GM12878 (cell line): Measurements from ENCODE around the gene RIN1. TPM values are rescaled to one million over a fixed set of nuclear protein-coding genes. Genes with fewer than 3 reads are reported as not detected.

ENCODE experiments used
- ATAC-seq: fragments of 200-7000 bp; cut with Tn5 transposase; 3 replicates; pipeline ENCODE4 v1.9.1; 2020; ENCODE audit warnings: mild to moderate bottlenecking, moderate library complexity
- BruUV-seq: library from RNA; stranded (reverse); fragments of 400-500 nt; replicated peaks from 2 replicates; lab custom pipeline; 2021; lab: Mats Ljungman, UMichigan
- CTCF ChIA-PET: fragments of 300-600 bp; sonication (Branson Sonifier 250); formaldehyde crosslinking; extraction: SDS; loops from one replicate; lab custom pipeline; 2021; ENCODE audit warnings: inconsistent platforms; lab: Yijun Ruan, JAX
- POLR2A ChIA-PET: fragments of 350-600 bp; formaldehyde crosslinking; extraction: SDS; loops from one replicate; lab custom pipeline; 2021; ENCODE audit warnings: inconsistent platforms; lab: Charles Lee
- RAD21 ChIA-PET: fragments of 300-600 bp; sonication (Branson Sonifier 250); formaldehyde crosslinking; loops from one replicate; lab custom pipeline; 2023; ENCODE audit warnings: antibody characterized with exemption; ENCODE audit not compliant: unreplicated experiment; lab: Charles Lee
- SMC1A ChIA-PET: fragments of 300-600 bp; sonication (Branson Sonifier 250); formaldehyde crosslinking; loops from one replicate; lab custom pipeline; 2023; ENCODE audit not compliant: unreplicated experiment, uncharacterized antibody; lab: Charles Lee
- DNase-seq: peaks from one replicate; pipeline ENCODE4 v3.0.0-alpha.2; 2011; ENCODE audit warnings: low read depth, low spot score
- FAIRE-seq: peaks from 3 replicates; lab custom pipeline; 2011; peaks lifted over from hg19 to GRCh38; lab: Jason Lieb, UNC
- H2AFZ ChIP-seq: 2 replicates; pipeline ENCODE4 v1.6.0; 2011; ENCODE audit warnings: low read depth, low read length, control low read depth; ENCODE audit not compliant: control insufficient read depth
- H3K27ac ChIP-seq: 2 replicates; pipeline ENCODE4 v1.5.1; 2011; ENCODE audit warnings: control low read depth; ENCODE audit not compliant: control insufficient read depth, insufficient read depth
- H3K27me3 ChIP-seq, 2 experiments: replicated peaks in 1 of 2; 2 replicates each; pipeline versions ENCODE4 v1.6.0 to v1.6.1; 2011; ENCODE audit warnings: low read length in 1 of 2; ENCODE audit not compliant: control insufficient read depth in 2 of 2, insufficient read depth in 2 of 2
- H3K36me3 ChIP-seq, 2 experiments: 2 replicates each; pipeline ENCODE4 v1.5.1; 2011; ENCODE audit warnings: low read length in 1 of 2; ENCODE audit not compliant: control insufficient read depth in 2 of 2, insufficient read depth in 2 of 2
- H3K4me1 ChIP-seq: 2 replicates; pipeline ENCODE4 v1.6.1; 2011; ENCODE audit warnings: mild to moderate bottlenecking, low read length, moderate library complexity, mixed read lengths; ENCODE audit not compliant: control insufficient read depth, insufficient read depth
- H3K4me2 ChIP-seq: 2 replicates; pipeline ENCODE4 v1.6.0; 2011; ENCODE audit warnings: control low read depth; ENCODE audit not compliant: control insufficient read depth, insufficient read depth
- H3K4me3 ChIP-seq: fragments of 200-600 bp; sonication (generic); 2 replicates; pipeline ENCODE4 v1.5.1; 2016
- H3K79me2 ChIP-seq: 2 replicates; pipeline ENCODE4 v1.6.0; 2011; ENCODE audit warnings: low read length; ENCODE audit not compliant: control insufficient read depth, insufficient read depth
- H3K9ac ChIP-seq: 2 replicates; pipeline ENCODE4 v1.8.0; 2011; ENCODE audit warnings: low read length, control low read depth, mixed read lengths; ENCODE audit not compliant: control insufficient read depth, insufficient read depth
- H3K9me3 ChIP-seq: replicated peaks from 3 replicates; pipeline ENCODE4 v1.5.1; 2011; ENCODE audit warnings: mild to moderate bottlenecking, low read length; ENCODE audit not compliant: control insufficient read depth, insufficient read depth
- H4K20me1 ChIP-seq: 2 replicates; pipeline ENCODE4 v1.6.0; 2011; ENCODE audit not compliant: control insufficient read depth, insufficient read depth
- BMI1 ChIP-seq: fragments of 450-650 bp; IDR thresholded peaks from 2 replicates; pipeline ENCODE4 v1.6.1; 2016; ENCODE audit warnings: mild to moderate bottlenecking, moderate library complexity, borderline replicate concordance
- HSF1 ChIP-seq: fragments of 150-350 bp; IDR thresholded peaks from 2 replicates; pipeline ENCODE4 v1.6.1; 2014; ENCODE audit warnings: mild to moderate bottlenecking, low read depth, low read length
- IKZF1 ChIP-seq: fragments of 450-650 bp; conservative IDR thresholded peaks from 2 replicates; pipeline ENCODE4 v1.6.1; 2017; ENCODE audit warnings: antibody characterized with exemption, mild to moderate bottlenecking
- MEF2B ChIP-seq: fragments of 450-650 bp; IDR thresholded peaks from 2 replicates; pipeline ENCODE4 v1.6.1; 2018; ENCODE audit warnings: mild to moderate bottlenecking, moderate library complexity; ENCODE audit not compliant: partially characterized antibody, poor library complexity, severe bottlenecking
- MYC ChIP-seq: IDR thresholded peaks from 2 replicates; pipeline ENCODE4 v1.6.1; 2011; ENCODE audit warnings: mild to moderate bottlenecking, low read length, moderate library complexity, inconsistent platforms; ENCODE audit not compliant: insufficient read depth, insufficient replicate concordance, insufficient read length, severe bottlenecking
- POLR2AphosphoS5 ChIP-seq: IDR thresholded peaks from 2 replicates; pipeline ENCODE4 v1.6.1; 2011; ENCODE audit warnings: mild to moderate bottlenecking, low read length, inconsistent platforms
- PRDM15 ChIP-seq: fragments of 450-650 bp; formaldehyde crosslinking; IDR thresholded peaks from 2 replicates; pipeline ENCODE4 v1.4.0; 2020; ENCODE audit warnings: mild to moderate bottlenecking, moderate library complexity
- RBBP5 ChIP-seq: fragments of 200-600 bp; sonication (generic); conservative IDR thresholded peaks from 2 replicates; pipeline ENCODE4 v1.6.1; 2016
- RCOR1 ChIP-seq: conservative IDR thresholded peaks from 2 replicates; pipeline ENCODE4 v1.6.1; 2012; ENCODE audit warnings: low read depth, low read length, improper control_type of control experiment
- SMAD1 ChIP-seq: fragments of 450-650 bp; IDR thresholded peaks from 2 replicates; pipeline ENCODE4 v1.6.1; 2018; ENCODE audit warnings: mild to moderate bottlenecking, low read depth; ENCODE audit not compliant: partially characterized antibody
- STAT1 ChIP-seq: fragments of 450-650 bp; conservative IDR thresholded peaks from 2 replicates; pipeline ENCODE4 v1.6.1; 2014; ENCODE audit warnings: antibody characterized with exemption, mild to moderate bottlenecking
- ZBTB4 ChIP-seq: fragments of 450-650 bp; formaldehyde crosslinking; IDR thresholded peaks from 2 replicates; pipeline ENCODE4 v1.4.0; 2022; ENCODE audit warnings: mild to moderate bottlenecking, moderate library complexity
- ZZZ3 ChIP-seq: IDR thresholded peaks from 2 replicates; pipeline ENCODE4 v1.6.1; 2011; ENCODE audit warnings: low read depth; ENCODE audit not compliant: control insufficient read depth, insufficient read length
- WGBS: methylation state at CpG from one replicate; pipeline ENCODE4 v1.1.6; 2016; ENCODE audit warnings: low lambda C conversion rate; ENCODE audit not compliant: insufficient replicate concordance, insufficient coverage; ENCODE audit errors: missing lambda C conversion rate; 5-methylcytosine and 5-hydroxymethylcytosine counted together
- in situ Hi-C: fragments of 300-500 bp; cut with MboI; formaldehyde crosslinking; loops from 9 replicates; pipeline ENCODE4 v1.14.3; 2018; ENCODE audit warnings: mixed read lengths
- intact Hi-C: fragments of 100-400 bp; cut with micrococcal nuclease; formaldehyde crosslinking; loops from one replicate; pipeline ENCODE4 v1.14.2; 2022; ENCODE audit not compliant: unreplicated experiment
- polyA plus RNA-seq, 11 experiments: library from polyadenylated mRNA; depleted of rRNA in 4 of 11; unstranded in 6 of 11; stranded (reverse) in 5 of 11; fragments of >200 nt; fragmentation: Nextera tagmentation in 4 of 11; fragmentation: Illumina TruSeq in 1 of 11; extraction: Ambion mirVana in 4 of 11; extraction: Trizol in 1 of 11; gene quantifications; 1 replicate in 1 of 11; 2 replicates in 10 of 11; pipeline versions ENCODE4 v1.2.1 to v1.2.3, GENCODE V29; 2011 to 2016; ENCODE audit warnings: inconsistent platforms in 2 of 11, missing spikeins in 2 of 11, low read depth in 1 of 11
- total RNA-seq, 4 experiments: library from RNA; depleted of rRNA in 3 of 4; stranded (reverse); fragments of >200 nt in 3 of 4; fragmentation: Illumina TruSeq in 1 of 4; extraction: Trizol in 1 of 4; gene quantifications; 2 replicates each; pipeline versions ENCODE4 v1.2.1 to v1.2.3, GENCODE V29; 2013 to 2021

Gene RIN1
- total and polyA plus RNA-seq, 10 of the 15 experiments (the other 5 are each of a cell fraction or from before 2014, with no cell fraction given): 0.04 to 0.69 (median 0.22) TPM; not detected in 1

GRCh38 chr11:66339686-66340483 lies 3.7 kb upstream of the RIN1 start (continued):
- TF ChIP-seq ZBTB4 (CRISPR knock-in tag) (no peak), STAT1 (no peak), ZZZ3 (no peak)

GRCh38 chr11:66339162-66339675 lies 3.0 kb upstream of the RIN1 start:
- Histone ChIP-seq H3K4me1 (peaks cover 26% of the 10 kb centered on the region), H3K79me2 (peaks cover 10% of the 10 kb centered on the region), H3K36me3 (peaks cover 0 to 19% of the 10 kb centered on the region in 2 experiments; a peak in 3 of 4 replicates), H3K4me3 (no peak overlapping the region), H3K9me3 (no peaks in the 10 kb centered on the region), H3K4me2 (no peak overlapping the region), H3K27ac (no peak overlapping the region), H3K27me3 (no peaks in the 10 kb centered on the region), H2AFZ (no peak overlapping the region), H4K20me1 (no peaks in the 10 kb centered on the region), H3K9ac (no peak overlapping the region)
- in situ Hi-C loops: no loop called here
- 89% methylated on average over 6 of the region's 6 CpGs for WGBS
- ChIA-PET POLR2A (interaction anchor here (0.9 kb wide), 1 partner anchor 31 kb away, joined by 4 read pairs; no protein-coding TSS in a partner anchor), SMC1A (no interaction called here), CTCF (interaction anchor here (1.6 kb wide), 1 partner anchor 27 kb away, joined by 6 read pairs; no protein-coding TSS in a partner anchor), RAD21 (no interaction called here)
- intact Hi-C loops: no loop called here
- no peak for ATAC-seq
- BruUV-seq: no TSS peak
- no peak for FAIRE-seq
- DNase-seq: no peak
- no peak for TF ChIP-seq IKZF1
- TF ChIP-seq PRDM15 (CRISPR knock-in tag): no peak
- no peak for TF ChIP-seq HSF1
- no peak for TF ChIP-seq SMAD1
- no peak for TF ChIP-seq MYC
- no peak for TF ChIP-seq RBBP5
- no peak for TF ChIP-seq RCOR1
- TF ChIP-seq POLR2AphosphoS5: no peak
- no peak for TF ChIP-seq BMI1
- no peak for TF ChIP-seq MEF2B
